GM18867 (cell line): ENCODE measurements around the gene KCNQ5.

ENCODE experiments used
- ATAC-seq: cut with Tn5 transposase; IDR thresholded peaks from one replicate; pipeline ENCODE4 v1.9.1; 2021; ENCODE audit warnings: mild to moderate bottlenecking, moderate library complexity; ENCODE audit not compliant: unreplicated experiment

KCNQ5 gene

GRCh38 chr6:73085443-73085871 lies 463.6 kb downstream of the KCNQ5 start:
- ATAC-seq: peak; percentile 34

GRCh38 chr6:73086726-73087125 lies 464.9 kb downstream of the KCNQ5 start:
- ATAC-seq: no peak

GRCh38 chr6:73088138-73088813 lies 466.4 kb downstream of the KCNQ5 start:
- peak; percentile 85 for ATAC-seq

GRCh38 chr6:73104921-73105320 lies 483.1 kb downstream of the KCNQ5 start:
- ATAC-seq: no peak

- no peak for ATAC-seq
Measured at GRCh38 chr6:73107016-73107415, 485.2 kb downstream of the KCNQ5 start.

- ATAC-seq: no peak
Measured at GRCh38 chr6:73108949-73109348, 487.1 kb downstream of the KCNQ5 start.

- no peak for ATAC-seq
Measured at GRCh38 chr6:73109659-73110058, 487.8 kb downstream of the KCNQ5 start.

GRCh38 chr6:73116330-73116729 lies 494.5 kb downstream of the KCNQ5 start:
- no peak for ATAC-seq

GRCh38 chr6:73121421-73121993 lies 499.6 kb downstream of the KCNQ5 start:
- ATAC-seq: no peak

GRCh38 chr6:73123632-73124329 lies 501.9 kb downstream of the KCNQ5 start:
- peak; percentile 73 for ATAC-seq

- ATAC-seq: peak; percentile 92
Measured at GRCh38 chr6:73129653-73130443, 508.0 kb downstream of the KCNQ5 start.

GRCh38 chr6:73131706-73132105 lies 509.8 kb downstream of the KCNQ5 start:
- ATAC-seq: no peak

- peak; percentile 62 for ATAC-seq
Measured at GRCh38 chr6:73134588-73134987, 512.7 kb downstream of the KCNQ5 start.

GRCh38 chr6:73139681-73140383 lies 518.0 kb downstream of the KCNQ5 start:
- no peak for ATAC-seq

GRCh38 chr6:73143551-73143950 lies 521.7 kb downstream of the KCNQ5 start:
- no peak for ATAC-seq

GRCh38 chr6:73144516-73144915 lies 522.7 kb downstream of the KCNQ5 start:
- no peak for ATAC-seq

GRCh38 chr6:73145690-73146089 lies 523.8 kb downstream of the KCNQ5 start:
- ATAC-seq: peak; percentile 65

GRCh38 chr6:73151732-73152131 lies 529.9 kb downstream of the KCNQ5 start:
- ATAC-seq: no peak

GRCh38 chr6:73152556-73152955 lies 530.7 kb downstream of the KCNQ5 start:
- ATAC-seq: no peak

- ATAC-seq: no peak
Measured at GRCh38 chr6:73152966-73153757, 531.3 kb downstream of the KCNQ5 start.
